Upper lobe of left lung (tissue), 4 donors: ENCODE results near the gene SERPINH1.

Experiments
- EP300 ChIP-seq, 4 donors: sonication (generic); formaldehyde crosslinking; IDR thresholded peaks; one replicate each; pipeline ENCODE4 v1.5.1; 2017; ENCODE audit warnings: antibody characterized with exemption in 4 of 4, control low read depth in 2 of 4
- POLR2A ChIP-seq, 4 donors: fragments of 450-650 bp; IDR thresholded peaks; one replicate each; pipeline ENCODE4 v1.5.1; 2016 to 2017; ENCODE audit warnings: antibody characterized with exemption in 4 of 4, mild to moderate bottlenecking in 2 of 4
- POLR2AphosphoS5 ChIP-seq, 2 donors: sonication (generic); formaldehyde crosslinking; IDR thresholded peaks; one replicate each; pipeline ENCODE4 v1.5.1; 2017; ENCODE audit warnings: antibody characterized with exemption in 2 of 2
- TF ChIP-seq, protein P1 (sequence below), 6 experiments: fragments of 450-650 bp in 4 of 6; fragments of 200-600 bp in 2 of 6; sonication (generic) in 2 of 6; IDR thresholded peaks; one replicate each; pipeline ENCODE4 v1.5.1; 2016 to 2019; ENCODE audit warnings: antibody characterized with exemption in 6 of 6

DNA sequence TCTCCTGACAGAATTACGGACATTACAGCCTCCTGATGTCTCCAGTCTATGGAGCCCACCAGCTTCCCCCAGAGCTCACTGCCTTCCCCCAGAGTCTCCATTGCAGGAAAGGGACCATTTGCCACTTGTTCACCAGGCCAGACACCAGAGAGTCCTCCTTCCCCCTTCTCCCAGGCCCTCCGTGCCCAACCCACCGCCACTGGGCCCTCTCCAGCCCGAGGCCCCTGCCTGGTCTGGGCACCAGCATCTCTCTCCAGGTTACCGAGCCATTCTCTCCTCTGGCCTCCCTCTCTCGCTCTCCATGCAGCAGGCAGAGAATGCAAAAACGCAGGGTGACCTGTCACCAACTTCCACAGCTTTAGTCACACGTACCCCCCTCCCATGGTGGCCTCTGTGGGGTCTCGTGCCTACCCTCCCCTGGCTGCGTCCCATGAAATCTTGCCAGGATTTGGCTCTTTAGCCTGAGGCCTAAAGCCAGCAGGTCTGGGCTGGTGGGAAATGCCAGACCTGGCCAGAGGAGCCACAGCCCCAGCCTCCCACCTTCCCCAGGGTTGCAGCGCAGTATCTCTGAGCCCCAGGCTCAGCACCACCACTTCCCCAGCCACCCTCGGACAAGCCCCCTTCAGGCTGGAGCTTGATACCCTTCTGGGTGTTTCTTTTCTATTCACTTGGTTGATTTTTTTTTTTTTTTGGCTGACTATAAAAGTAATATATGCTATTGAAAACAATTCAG is 6.8 kb upstream of the SERPINH1 start:
- TF ChIP-seq, protein P1, sequence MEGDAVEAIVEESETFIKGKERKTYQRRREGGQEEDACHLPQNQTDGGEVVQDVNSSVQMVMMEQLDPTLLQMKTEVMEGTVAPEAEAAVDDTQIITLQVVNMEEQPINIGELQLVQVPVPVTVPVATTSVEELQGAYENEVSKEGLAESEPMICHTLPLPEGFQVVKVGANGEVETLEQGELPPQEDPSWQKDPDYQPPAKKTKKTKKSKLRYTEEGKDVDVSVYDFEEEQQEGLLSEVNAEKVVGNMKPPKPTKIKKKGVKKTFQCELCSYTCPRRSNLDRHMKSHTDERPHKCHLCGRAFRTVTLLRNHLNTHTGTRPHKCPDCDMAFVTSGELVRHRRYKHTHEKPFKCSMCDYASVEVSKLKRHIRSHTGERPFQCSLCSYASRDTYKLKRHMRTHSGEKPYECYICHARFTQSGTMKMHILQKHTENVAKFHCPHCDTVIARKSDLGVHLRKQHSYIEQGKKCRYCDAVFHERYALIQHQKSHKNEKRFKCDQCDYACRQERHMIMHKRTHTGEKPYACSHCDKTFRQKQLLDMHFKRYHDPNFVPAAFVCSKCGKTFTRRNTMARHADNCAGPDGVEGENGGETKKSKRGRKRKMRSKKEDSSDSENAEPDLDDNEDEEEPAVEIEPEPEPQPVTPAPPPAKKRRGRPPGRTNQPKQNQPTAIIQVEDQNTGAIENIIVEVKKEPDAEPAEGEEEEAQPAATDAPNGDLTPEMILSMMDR (IDR thresholded peaks at IDR 0.05) = no peak
- TF ChIP-seq POLR2A (IDR thresholded peaks at IDR 0.05) (no peak), POLR2AphosphoS5 (IDR thresholded peaks at IDR 0.05) (no peak), EP300 (IDR thresholded peaks at IDR 0.05) (no peak)
